Mesenchymal stem cell (in vitro differentiated cells and primary cell): ENCODE results near the gene TMEM132A.

ENCODE experiments used
- DNase-seq: peaks from one replicate; pipeline ENCODE4 v3.0.0-alpha.2; 2013
- H2AFZ ChIP-seq: one replicate; pipeline ENCODE4 v1.6.1; 2013; ENCODE audit warnings: low read depth, mild to moderate bottlenecking, control low read depth, inconsistent platforms, low read length, moderate library complexity
- H2AK5ac ChIP-seq: 2 replicates; pipeline ENCODE4 v1.6.1; 2013; ENCODE audit warnings: low read length, moderate library complexity, mild to moderate bottlenecking, inconsistent platforms; ENCODE audit not compliant: severe bottlenecking
- H2BK120ac ChIP-seq: one replicate; pipeline ENCODE4 v1.6.1; 2013; ENCODE audit warnings: low read depth, mild to moderate bottlenecking, inconsistent platforms, low read length, moderate library complexity
- H2BK12ac ChIP-seq, 2 experiments: one replicate each; pipeline ENCODE4 v1.6.1; 2013; ENCODE audit warnings: inconsistent platforms in 2 of 2, low read length in 2 of 2, mild to moderate bottlenecking in 2 of 2, moderate library complexity in 2 of 2, control low read depth in 1 of 2
- H2BK15ac ChIP-seq: one replicate; pipeline ENCODE4 v1.6.1; 2013; ENCODE audit warnings: mild to moderate bottlenecking, low read depth, inconsistent platforms; ENCODE audit not compliant: poor library complexity, severe bottlenecking
- H2BK5ac ChIP-seq: 2 replicates; pipeline ENCODE4 v1.6.1; 2013; ENCODE audit warnings: low read depth, mild to moderate bottlenecking, low read length, control low read depth, inconsistent platforms; ENCODE audit not compliant: poor library complexity, severe bottlenecking
- H3K14ac ChIP-seq, 2 experiments: one replicate each; pipeline ENCODE4 v1.6.1; 2013; ENCODE audit warnings: inconsistent platforms in 2 of 2, low read length in 2 of 2, control low read depth in 1 of 2, mild to moderate bottlenecking in 1 of 2, moderate library complexity in 1 of 2
- H3K18ac ChIP-seq, 2 experiments: one replicate each; pipeline ENCODE4 v1.6.1; 2013; ENCODE audit warnings: inconsistent platforms in 2 of 2, low read length in 2 of 2, control low read depth in 1 of 2, low read depth in 1 of 2, mild to moderate bottlenecking in 1 of 2
- H3K23ac ChIP-seq, 2 experiments: one replicate each; pipeline ENCODE4 v1.6.1; 2013; ENCODE audit warnings: inconsistent platforms in 2 of 2, low read length in 2 of 2, mild to moderate bottlenecking in 2 of 2, moderate library complexity in 2 of 2, control low read depth in 1 of 2
- H3K27ac ChIP-seq: 2 replicates; pipeline ENCODE4 v1.5.1; 2013; ENCODE audit warnings: mild to moderate bottlenecking, moderate library complexity, low read length, control low read depth, inconsistent platforms; ENCODE audit not compliant: poor library complexity, severe bottlenecking
- H3K27me3 ChIP-seq, 2 experiments: 2 replicates each; pipeline versions ENCODE4 v1.6.1 to v1.7.0; 2013; ENCODE audit warnings: low read length in 2 of 2, mild to moderate bottlenecking in 2 of 2, moderate library complexity in 2 of 2, control low read depth in 1 of 2, inconsistent platforms in 1 of 2; ENCODE audit not compliant: control insufficient read depth in 1 of 2, insufficient read depth in 1 of 2
- H3K36me3 ChIP-seq, 2 experiments: 2 replicates each; pipeline versions ENCODE4 v1.6.1 to v1.7.0; 2013; ENCODE audit warnings: low read length in 2 of 2, control low read depth in 1 of 2, inconsistent platforms in 1 of 2, low read depth in 1 of 2, mild to moderate bottlenecking in 1 of 2; ENCODE audit not compliant: insufficient read depth in 2 of 2, control insufficient read depth in 1 of 2
- H3K4ac ChIP-seq, 2 experiments: one replicate each; pipeline ENCODE4 v1.6.1; 2013; ENCODE audit warnings: inconsistent platforms in 2 of 2, low read length in 2 of 2, mild to moderate bottlenecking in 2 of 2, moderate library complexity in 2 of 2, control low read depth in 1 of 2, low read depth in 1 of 2
- H3K4me1 ChIP-seq: 2 replicates; pipeline ENCODE4 v1.6.1; 2013; ENCODE audit warnings: low read depth, low read length, control low read depth; ENCODE audit not compliant: control insufficient read depth, insufficient read depth
- H3K4me2 ChIP-seq: 2 replicates; pipeline ENCODE4 v1.6.1; 2013; ENCODE audit warnings: low read length, mild to moderate bottlenecking, inconsistent platforms; ENCODE audit not compliant: poor library complexity, severe bottlenecking
- H3K4me3 ChIP-seq, 2 experiments: 2 replicates each; pipeline versions ENCODE4 v1.5.1 to v1.7.0; 2013; ENCODE audit warnings: low read length in 2 of 2, mild to moderate bottlenecking in 2 of 2, control low read depth in 1 of 2, low read depth in 1 of 2; ENCODE audit not compliant: insufficient read depth in 1 of 2
- H3K79me1 ChIP-seq: replicated peaks from 2 replicates; pipeline ENCODE4 v1.6.1; 2013; ENCODE audit warnings: mild to moderate bottlenecking, control low read depth, low read length, inconsistent platforms; ENCODE audit not compliant: poor library complexity, severe bottlenecking
- H3K9ac ChIP-seq: 2 replicates; pipeline ENCODE4 v1.7.0; 2013; ENCODE audit warnings: mild to moderate bottlenecking, low read length, moderate library complexity
- H3K9me3 ChIP-seq: 2 replicates; pipeline ENCODE4 v1.7.0; 2013; ENCODE audit warnings: mild to moderate bottlenecking, low read length; ENCODE audit not compliant: control insufficient read depth
- H4K8ac ChIP-seq: one replicate; pipeline ENCODE4 v1.6.1; 2013; ENCODE audit warnings: inconsistent platforms, mild to moderate bottlenecking, low read length, moderate library complexity
- H4K91ac ChIP-seq: one replicate; pipeline ENCODE4 v1.6.1; 2013; ENCODE audit warnings: mild to moderate bottlenecking, low read length, inconsistent platforms
- WGBS: methylation state at CpG from one replicate; pipeline ENCODE4 v1.1.7; 2013; ENCODE audit warnings: mixed read lengths; 5-methylcytosine and 5-hydroxymethylcytosine counted together

Gene TMEM132A

DNA sequence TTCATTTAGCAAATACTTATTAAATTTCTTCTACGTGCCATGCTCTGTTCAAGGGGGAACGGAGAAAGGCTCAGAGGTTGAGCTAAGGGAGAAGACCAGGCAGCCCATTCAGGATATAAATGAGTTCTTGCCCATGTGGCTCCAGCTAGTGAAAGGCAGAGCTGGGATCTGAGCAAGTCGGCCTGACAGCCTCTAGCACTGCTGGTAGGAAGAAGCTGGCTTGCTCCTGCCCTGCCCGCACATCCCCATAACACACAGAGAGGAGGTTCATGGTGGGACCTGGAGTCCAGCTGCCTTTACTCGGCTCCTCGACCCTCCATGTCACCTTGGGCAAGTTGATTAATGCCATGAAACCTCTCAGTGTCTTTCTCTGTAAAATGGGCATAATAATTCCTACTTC lies 25.8 kb downstream of the TMEM132A start:
- peak overlapping the region in 1 of 2 experiments; percentile 47 for H3K4me3 ChIP-seq
- no peak overlapping the region for H3K4ac ChIP-seq
- H3K9ac ChIP-seq, result no peak overlapping the region
- H3K23ac ChIP-seq, result no peak overlapping the region
- H3K4me1 ChIP-seq, result peaks cover 23% of the 10 kb centered on the region
- no peak overlapping the region for H4K8ac ChIP-seq
- H3K4me2 ChIP-seq, result no peak overlapping the region
- no peaks in the 10 kb centered on the region for H3K9me3 ChIP-seq
- peaks cover 6 to 15% of the 10 kb centered on the region in 2 experiments for H3K36me3 ChIP-seq
- no peak overlapping the region for H2BK5ac ChIP-seq
- no peaks in the 10 kb centered on the region for H3K27me3 ChIP-seq
- no peak overlapping the region for H3K18ac ChIP-seq
- H2BK12ac ChIP-seq, result no peak overlapping the region
- H3K27ac ChIP-seq, result no peak overlapping the region
- H2BK120ac ChIP-seq, result no peak overlapping the region
- no peak overlapping the region for H3K14ac ChIP-seq
- H4K91ac ChIP-seq, result no peak overlapping the region
- H2AFZ ChIP-seq, result no peak overlapping the region
- no peak overlapping the region for H2BK15ac ChIP-seq
- DNase-seq, result no peak
- H2AK5ac ChIP-seq, result no peak overlapping the region
- WGBS, result 93% methylated on average over 6 of the region's 6 CpGs
- H3K79me1 ChIP-seq, result peaks cover 9% of the 10 kb centered on the region

DNA sequence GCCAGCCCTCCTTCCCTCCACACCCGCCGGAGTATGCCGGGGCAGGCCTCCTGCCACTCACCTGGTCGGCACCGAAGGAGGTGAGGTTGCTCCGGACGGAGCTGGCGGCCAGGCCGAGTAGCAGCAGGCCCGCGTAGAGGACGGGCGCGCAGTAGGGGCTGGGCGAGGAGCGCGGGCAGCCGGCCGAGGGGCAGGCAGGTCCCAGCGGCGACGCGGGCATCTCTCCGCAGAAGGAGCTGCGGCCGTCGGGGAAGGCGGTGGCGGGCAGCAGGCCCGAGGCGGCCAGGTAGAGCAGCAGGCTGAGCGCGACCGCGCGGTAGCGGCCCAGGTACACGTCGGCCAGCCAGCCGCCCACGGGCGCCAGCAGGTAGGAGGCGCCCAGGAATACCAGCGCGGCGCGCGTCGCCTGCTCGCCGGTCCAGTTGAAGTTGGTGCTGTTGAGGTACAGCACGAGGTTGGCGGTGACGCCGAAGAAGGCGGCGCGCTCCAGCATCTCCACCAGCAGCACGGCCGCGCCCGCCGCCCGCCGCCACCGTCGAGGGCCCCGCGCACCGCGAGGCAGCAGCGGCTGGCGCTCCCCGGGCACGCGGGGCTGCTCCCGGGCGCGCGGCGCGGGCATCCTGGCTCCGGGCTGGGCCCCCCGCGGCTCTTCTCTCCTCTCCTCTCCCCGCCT lies 26.8 kb downstream of the TMEM132A start:
- peak overlapping the region; percentile 79 for H4K91ac ChIP-seq
- no peaks in the 10 kb centered on the region for H3K27me3 ChIP-seq
- peaks cover 3 to 7% of the 10 kb centered on the region in 2 experiments for H3K36me3 ChIP-seq
- H3K79me1 ChIP-seq, result peaks cover 7% of the 10 kb centered on the region
- peak overlapping the region; percentile 57 for H2BK120ac ChIP-seq
- peak overlapping the region in 1 of 2 experiments; percentile 63 for H3K23ac ChIP-seq
- H3K4me2 ChIP-seq, result peak overlapping the region; percentile 64
- WGBS, result 9% methylated on average over 61 of the region's 86 CpGs
- H2AK5ac ChIP-seq, result no peak overlapping the region
- H2AFZ ChIP-seq, result peak overlapping the region; percentile 67
- H3K18ac ChIP-seq, result peak overlapping the region; percentile 11 to 61
- H2BK5ac ChIP-seq, result no peak overlapping the region
- H3K9ac ChIP-seq, result peak overlapping the region; percentile 88
- H2BK15ac ChIP-seq, result peak overlapping the region; percentile 73
- H2BK12ac ChIP-seq, result peak overlapping the region in 1 of 2 experiments; percentile 47
- DNase-seq, result peak; percentile 21
- H3K27ac ChIP-seq, result no peak overlapping the region
- H3K4ac ChIP-seq, result peak overlapping the region in 1 of 2 experiments; percentile 60
- H3K14ac ChIP-seq, result peak overlapping the region in 1 of 2 experiments; percentile 66
- H3K4me1 ChIP-seq, result peaks cover 23% of the 10 kb centered on the region
- peak overlapping the region; percentile 37 to 78 for H3K4me3 ChIP-seq
- no peaks in the 10 kb centered on the region for H3K9me3 ChIP-seq
- peak overlapping the region; percentile 83 for H4K8ac ChIP-seq

DNA sequence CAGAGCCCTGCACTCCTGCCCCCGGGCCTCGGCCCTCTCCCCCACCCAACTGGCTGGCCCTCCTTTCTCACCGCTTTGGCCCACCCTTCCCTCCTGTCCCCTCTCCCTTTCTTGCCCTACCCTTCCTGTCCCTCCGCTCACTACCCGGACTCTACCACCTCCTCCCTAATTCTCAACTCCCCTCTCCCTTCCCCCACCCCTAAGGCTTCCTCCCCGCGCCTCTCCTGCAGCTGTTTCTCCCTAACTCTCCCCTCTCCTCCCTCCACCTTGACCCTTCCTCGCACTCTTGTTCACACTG lies 27.3 kb downstream of the TMEM132A start:
- peaks cover 6% of the 10 kb centered on the region for H3K79me1 ChIP-seq
- peaks cover 23% of the 10 kb centered on the region for H3K4me1 ChIP-seq
- H2BK12ac ChIP-seq, result no peak overlapping the region
- H3K4me3 ChIP-seq, result peak overlapping the region; percentile 42 to 78
- no peak overlapping the region for H3K27ac ChIP-seq
- peak overlapping the region; percentile 64 for H3K4me2 ChIP-seq
- peak overlapping the region; percentile 73 for H2BK15ac ChIP-seq
- H3K27me3 ChIP-seq, result no peaks in the 10 kb centered on the region
- H2BK5ac ChIP-seq, result no peak overlapping the region
- no peak overlapping the region for H2AK5ac ChIP-seq
- no peak for DNase-seq
- H3K9me3 ChIP-seq, result no peaks in the 10 kb centered on the region
- peak overlapping the region; percentile 83 for H4K8ac ChIP-seq
- no peak overlapping the region for H3K23ac ChIP-seq
- peak overlapping the region in 1 of 2 experiments; percentile 8 for H3K14ac ChIP-seq
- H3K9ac ChIP-seq, result peak overlapping the region; percentile 88
- H4K91ac ChIP-seq, result peak overlapping the region; percentile 94
- peak overlapping the region; percentile 4 to 54 for H3K18ac ChIP-seq
- peak overlapping the region; percentile 10 for H2AFZ ChIP-seq
- peak overlapping the region; percentile 57 for H2BK120ac ChIP-seq
- 6% methylated on average over 8 of the region's 8 CpGs for WGBS
- H3K4ac ChIP-seq, result no peak overlapping the region
- peaks cover 2% of the 10 kb centered on the region in 2 experiments for H3K36me3 ChIP-seq

DNA sequence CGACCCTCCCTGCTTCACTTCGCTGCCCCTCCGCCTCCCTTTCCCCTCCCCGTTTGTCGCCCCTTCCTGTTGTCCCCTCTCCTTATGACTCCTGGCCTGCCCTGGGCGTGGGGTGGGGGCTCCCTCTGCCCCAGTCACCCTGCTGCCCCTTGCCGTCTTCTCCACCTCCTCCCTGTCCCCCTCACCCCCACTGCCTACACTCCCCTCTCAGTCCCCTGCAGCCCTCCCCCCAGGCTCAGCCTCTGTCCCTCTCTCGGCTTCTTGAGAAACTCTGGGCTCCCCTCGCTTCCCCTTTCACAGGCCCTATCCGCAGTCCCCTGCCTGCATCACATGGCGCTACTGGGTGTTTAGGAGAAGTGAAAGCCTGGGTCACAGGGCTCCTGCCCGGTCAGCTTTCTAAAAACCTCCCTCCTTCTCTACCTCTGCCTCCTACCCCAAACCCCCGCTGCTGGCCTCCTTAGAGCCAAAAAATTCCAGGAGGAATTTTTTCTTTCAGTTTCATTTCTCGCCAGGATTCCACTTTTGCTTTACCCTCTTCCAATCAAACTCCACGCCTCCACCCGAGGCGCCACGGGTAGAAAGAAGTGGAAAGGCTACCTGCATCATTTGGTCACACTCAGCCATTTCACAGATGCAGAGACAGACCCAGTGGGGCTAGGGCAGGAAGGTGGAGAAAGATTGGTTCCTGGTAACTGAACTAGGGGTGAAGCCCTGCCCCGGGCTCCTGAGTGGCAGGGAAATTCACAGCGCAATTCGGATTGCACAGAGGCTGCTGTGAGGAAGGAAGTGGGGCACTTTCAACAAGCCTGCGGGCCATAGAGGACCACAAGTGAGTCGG lies 27.9 kb downstream of the TMEM132A start, which contains the start of gene SLC15A3:
SLC15A3 (minus strand) TSS at position 273 of the 838 bp plus-strand sequence. CDS start 625 bp downstream, outside the sequence.
- H3K27me3 ChIP-seq, result peaks cover 0 to 2% of the 10 kb centered on the region in 2 experiments
- peak within 1 kb of the TSS; percentile 64 for H3K4me2 ChIP-seq
- H2AFZ ChIP-seq, result peak within 1 kb of the TSS; percentile 67
- H3K79me1 ChIP-seq, result peaks cover 6% of the 10 kb centered on the region
- H3K36me3 ChIP-seq, result no peaks in the 10 kb centered on the region
- H4K8ac ChIP-seq, result peak within 1 kb of the TSS; percentile 83
- H3K4me3 ChIP-seq, result peak within 1 kb of the TSS; percentile 42 to 78
- peak within 1 kb of the TSS; percentile 88 for H3K9ac ChIP-seq
- peak within 1 kb of the TSS; percentile 73 for H2BK15ac ChIP-seq
- H3K14ac ChIP-seq, result peak within 1 kb of the TSS in 1 of 2 experiments; percentile 8
- no peak within 1 kb of the TSS for H2AK5ac ChIP-seq
- peak within 1 kb of the TSS in 1 of 2 experiments; percentile 63 for H3K23ac ChIP-seq
- H4K91ac ChIP-seq, result peak within 1 kb of the TSS; percentile 94
- WGBS, result 19% methylated on average over 20 of the region's 23 CpGs
- H2BK12ac ChIP-seq, result peak within 1 kb of the TSS in 1 of 2 experiments; percentile 47
- H2BK5ac ChIP-seq, result no peak within 1 kb of the TSS
- peak; percentile 65 for DNase-seq
- H3K4ac ChIP-seq, result peak within 1 kb of the TSS; percentile 22 to 71
- peak within 1 kb of the TSS; percentile 57 for H2BK120ac ChIP-seq
- H3K9me3 ChIP-seq, result no peaks in the 10 kb centered on the region
- peaks cover 23% of the 10 kb centered on the region for H3K4me1 ChIP-seq
- peak within 1 kb of the TSS; percentile 40 to 61 for H3K18ac ChIP-seq
- peak within 1 kb of the TSS; percentile 38 for H3K27ac ChIP-seq
